NCI-H2227 treated with DMSO at 0.1 percent for 48 hours (cell line): Measurements from ENCODE around the gene ADGRG1.

Source experiments
- DNase-seq: peaks from one replicate; lab custom pipeline; 2025; lab: John Stamatoyannopoulos, UW

The ADGRG1 gene

DNA sequence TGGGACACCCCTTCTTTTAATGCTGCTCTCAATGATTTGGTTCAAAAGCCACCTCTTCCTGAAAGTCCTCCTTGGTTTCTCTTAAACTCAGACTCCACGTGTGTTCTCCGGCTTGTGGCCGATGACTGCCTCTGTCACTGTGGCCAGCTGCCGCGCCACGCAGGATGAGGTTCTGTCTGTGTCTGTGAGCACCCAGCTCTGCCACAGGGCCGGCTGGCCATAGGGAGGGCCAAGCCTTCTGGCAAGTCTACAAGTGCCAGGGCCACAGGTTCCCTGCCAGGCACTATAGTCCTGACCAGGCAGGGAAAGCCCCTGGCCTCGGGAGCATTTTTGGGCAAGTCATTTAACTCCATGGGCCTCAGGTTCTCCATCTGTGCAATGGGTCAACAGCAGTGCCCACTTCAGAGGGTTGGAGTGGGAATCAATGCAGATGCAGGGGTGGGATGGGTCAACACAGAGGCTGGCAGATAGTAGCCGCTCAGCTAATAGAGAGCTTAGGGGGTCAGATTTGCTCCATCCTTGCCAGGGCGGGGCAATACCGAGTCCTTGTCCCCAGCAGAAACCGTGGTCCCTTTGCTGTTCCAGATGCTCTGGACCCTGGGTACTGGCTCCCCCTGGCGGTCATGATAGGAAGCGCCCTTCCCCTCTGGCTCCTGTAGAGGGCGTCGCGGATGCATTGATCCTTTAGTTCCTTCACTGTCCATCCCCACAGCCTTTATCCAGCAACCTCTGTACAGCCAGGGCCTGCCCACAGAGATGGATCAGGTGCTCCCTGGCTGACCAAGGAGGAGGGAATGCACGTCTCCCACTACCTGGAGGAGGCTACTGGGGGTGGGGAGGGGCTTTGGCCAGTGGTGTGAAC lies 20.4 kb downstream of the ADGRG1 start:
- peak; percentile 33 for DNase-seq

DNA sequence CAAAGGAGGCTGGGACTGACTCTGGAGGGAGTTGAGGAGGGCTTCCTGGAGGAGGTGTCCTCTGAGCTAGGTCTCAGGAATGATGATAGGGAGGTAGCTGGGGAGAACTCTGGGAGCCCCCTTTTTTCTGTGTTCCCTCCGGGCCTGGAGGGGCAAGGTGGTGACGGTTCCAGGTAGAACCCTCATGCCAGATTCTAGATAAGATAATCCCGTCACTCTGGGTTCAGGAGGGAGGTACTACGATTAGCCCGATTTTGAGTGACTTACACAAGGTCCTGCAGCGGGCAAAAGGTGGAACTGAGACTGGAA lies 21.0 kb downstream of the ADGRG1 start:
- no peak for DNase-seq

DNA sequence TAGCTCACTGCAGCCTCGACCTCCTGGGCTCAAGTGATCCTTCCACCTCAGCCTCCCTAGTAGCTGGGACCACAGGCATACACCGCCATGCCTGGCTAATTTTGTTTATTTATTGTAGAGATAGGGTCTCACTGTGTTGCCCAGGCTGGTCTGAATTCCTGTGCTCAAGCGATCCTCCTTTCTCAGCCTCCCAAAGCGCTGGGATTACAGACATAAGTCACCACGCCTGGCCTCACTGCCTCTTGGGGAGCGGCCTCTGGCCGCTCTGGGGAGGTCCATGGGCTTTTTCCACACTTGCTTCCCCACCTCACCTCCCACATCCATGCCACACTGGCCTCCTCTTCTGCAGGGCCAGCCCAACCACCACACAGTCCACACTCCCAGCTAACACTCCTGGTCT lies 21.4 kb downstream of the ADGRG1 start:
- no peak for DNase-seq

DNA sequence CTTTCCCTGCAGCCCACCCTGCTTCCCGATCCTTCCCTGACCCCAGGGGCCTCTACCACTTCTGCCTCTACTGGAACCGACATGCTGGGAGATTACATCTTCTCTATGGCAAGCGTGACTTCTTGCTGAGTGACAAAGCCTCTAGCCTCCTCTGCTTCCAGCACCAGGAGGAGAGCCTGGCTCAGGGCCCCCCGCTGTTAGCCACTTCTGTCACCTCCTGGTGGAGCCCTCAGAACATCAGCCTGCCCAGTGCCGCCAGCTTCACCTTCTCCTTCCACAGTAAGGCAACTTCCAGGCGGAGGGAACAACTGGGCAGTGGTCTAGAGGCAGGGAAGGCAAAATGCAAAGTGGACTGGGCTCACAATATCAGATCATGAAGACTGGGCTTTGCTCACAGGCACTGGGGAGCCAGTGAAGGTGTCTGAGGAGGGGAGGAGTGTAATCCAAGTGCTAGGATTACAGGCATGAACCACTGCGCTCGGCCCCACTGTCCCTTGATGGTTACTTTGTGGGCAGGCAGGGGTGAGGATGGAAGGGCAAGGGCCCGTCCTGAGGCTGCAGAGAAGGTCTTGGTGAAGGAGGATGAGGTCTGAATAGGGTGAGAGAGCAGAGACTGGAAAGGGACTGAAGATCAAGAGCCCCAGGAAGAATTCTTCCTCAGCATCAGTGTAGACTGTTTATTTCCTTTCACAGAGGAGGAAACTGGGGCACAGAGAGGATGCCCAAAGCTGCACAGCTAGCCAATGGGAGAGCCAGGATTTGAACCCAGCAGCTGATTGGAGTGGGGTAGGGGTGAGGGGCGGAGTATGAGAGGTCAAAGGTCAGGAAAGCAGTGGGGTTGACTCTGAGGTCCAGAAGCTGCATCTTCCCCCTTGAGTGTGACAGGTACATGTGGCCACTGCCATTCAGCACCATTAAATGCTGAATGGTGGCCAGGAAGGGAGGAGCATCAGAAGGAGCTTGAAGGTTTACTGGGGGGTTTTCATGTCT lies 23.2 kb downstream of the ADGRG1 start:
- no peak for DNase-seq

DNA sequence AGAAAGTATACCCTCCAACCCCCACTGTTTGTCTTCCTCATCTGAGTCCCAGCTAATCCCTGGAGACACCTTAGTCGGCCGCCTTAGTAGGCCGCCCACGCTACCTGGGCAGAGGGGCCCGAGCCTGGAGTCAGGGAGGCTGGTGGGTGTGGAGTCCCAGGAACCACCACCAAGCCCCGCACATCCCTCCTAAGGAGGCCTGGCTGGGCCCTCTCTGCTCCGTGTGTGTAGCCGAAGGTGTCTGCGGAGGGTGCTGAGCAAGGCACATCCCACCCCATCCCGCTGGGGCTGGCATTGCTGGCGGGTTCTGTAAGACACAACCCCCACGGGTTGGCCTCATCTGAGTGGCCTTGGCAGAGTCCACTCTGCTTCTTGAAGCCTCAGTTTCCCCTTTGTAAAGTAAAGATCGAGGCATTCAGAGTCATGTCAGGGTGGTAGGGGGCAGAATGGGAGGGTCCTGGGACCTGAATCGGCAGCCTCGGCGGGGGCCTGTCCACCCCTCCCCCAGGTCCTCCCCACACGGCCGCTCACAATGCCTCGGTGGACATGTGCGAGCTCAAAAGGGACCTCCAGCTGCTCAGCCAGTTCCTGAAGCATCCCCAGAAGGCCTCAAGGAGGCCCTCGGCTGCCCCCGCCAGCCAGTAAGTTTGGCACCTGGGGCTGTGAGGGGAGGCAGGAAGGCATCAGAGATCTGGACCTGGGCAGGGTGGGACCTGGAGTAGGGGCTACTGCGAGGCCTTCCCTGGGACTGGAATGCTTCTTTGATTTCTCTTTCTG lies 24.5 kb downstream of the ADGRG1 start:
- DNase-seq, result no peak

DNA sequence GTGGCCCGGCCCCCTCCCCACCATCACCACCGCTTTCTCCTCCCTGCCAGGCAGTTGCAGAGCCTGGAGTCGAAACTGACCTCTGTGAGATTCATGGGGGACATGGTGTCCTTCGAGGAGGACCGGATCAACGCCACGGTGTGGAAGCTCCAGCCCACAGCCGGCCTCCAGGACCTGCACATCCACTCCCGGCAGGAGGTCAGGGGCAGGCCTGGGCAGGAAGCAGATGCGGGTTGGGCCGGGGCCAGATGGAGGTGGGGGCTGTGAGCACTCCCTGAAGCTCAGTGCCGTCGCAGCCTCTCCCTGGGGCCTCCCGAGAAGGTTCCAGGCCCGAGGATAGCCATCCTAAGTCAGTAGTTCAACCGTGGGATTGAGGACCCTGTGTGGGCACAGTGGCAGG lies 25.5 kb downstream of the ADGRG1 start:
- no peak for DNase-seq

DNA sequence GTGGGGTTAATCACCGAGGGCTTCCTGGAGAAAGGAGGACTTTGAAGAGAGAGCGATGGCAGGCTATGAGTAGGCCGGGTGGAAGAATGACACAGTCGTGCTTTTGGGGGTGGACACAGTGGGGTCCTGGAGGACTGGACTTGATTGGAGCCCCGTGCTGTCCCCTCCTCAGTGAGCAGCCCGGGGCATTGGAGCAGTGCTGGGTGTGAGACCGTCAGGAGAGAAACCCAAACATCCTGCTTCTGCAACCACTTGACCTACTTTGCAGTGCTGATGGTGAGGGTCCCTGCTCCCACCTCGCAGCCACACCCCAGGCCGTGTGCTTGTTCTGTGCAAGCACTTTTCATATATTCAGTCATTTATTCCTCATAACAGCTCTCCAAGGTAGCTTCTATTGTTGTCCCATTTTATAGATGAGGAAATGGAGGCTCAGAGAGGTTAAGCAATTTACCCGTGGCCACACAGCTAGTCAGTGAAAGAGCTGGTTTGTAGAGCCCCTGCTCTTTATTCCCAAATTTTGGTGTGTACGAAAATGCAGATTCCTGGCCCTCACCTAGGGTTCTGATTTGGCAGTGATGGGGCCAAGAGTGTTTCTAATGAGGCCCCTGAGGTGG lies 28.0 kb downstream of the ADGRG1 start:
- DNase-seq, result no peak

DNA sequence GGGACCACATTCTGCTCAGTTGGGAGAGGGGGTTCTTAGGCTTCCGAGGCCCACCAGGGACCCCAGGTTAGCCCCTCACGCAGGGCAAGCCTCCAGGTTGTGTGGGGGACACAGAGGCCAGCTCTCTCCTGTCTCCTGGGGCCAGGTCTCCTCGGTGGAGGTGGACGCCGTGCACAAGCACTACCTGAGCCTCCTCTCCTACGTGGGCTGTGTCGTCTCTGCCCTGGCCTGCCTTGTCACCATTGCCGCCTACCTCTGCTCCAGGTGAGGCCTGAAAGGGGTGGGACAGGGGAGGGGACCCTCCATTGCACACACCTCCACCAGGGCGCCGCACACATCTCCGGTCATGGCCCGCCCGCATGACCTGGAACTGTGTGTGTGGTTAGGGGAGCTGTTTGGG lies 28.8 kb downstream of the ADGRG1 start:
- DNase-seq, result no peak

DNA sequence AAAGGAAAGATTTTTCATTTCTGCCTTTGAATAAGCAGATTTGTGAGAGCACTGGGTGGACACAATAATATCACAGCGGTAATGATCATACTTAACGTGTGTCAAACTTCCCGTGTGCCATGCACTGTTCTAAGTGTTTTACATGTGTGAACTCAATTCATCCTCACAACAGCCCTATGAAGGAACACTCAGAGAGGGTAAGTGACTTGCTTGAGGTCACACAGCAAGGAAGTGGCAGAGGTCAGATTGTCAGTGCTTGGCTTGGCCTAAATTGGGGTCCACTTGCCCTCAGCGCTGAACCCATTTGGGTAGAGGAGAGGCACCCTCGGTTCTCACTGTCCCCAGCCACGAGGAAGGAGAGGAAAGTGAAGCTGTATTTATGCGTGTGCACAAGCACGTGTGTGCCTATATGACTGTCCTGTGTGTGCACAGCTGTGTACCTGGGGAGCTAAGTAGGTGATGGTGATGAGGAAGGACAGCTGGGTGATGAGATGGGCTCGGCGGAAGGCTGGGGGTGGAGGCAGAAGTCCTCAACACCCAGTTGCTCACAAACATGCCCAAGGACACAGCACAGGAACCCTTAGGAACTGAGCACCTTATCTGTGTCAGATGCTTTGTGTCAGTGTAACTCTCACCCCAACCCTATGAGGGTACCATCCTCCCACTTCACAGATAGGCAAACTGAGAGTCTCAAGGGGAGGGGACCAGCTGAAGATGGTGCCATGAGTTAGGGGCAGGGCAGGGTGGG lies 29.9 kb downstream of the ADGRG1 start:
- no peak for DNase-seq

DNA sequence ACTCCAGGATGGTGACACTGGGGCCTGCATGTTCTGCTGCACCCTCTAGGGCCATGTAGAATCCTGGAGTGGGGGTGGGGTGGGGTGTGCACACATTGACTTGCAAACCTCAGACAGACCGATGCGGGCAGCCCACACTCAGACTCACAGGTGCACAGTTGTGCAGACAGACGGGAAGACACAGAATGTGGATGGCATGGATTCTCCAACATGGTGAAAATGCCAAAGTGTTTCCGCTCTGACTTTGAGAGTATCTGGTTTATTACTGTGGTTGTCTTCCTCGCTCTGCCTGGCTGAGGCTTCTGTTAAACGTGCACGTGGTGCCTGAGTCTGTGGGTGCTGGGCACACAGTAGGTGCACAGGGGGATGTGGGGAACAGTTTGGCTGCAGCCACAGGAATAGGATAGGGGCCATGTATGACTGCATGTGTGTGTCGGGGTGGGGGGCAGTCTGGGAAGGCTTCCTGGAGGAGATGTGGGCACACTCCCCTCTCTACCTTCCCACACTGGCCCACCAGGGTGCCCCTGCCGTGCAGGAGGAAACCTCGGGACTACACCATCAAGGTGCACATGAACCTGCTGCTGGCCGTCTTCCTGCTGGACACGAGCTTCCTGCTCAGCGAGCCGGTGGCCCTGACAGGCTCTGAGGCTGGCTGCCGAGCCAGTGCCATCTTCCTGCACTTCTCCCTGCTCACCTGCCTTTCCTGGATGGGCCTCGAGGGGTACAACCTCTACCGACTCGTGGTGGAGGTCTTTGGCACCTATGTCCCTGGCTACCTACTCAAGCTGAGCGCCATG lies 30.6 kb downstream of the ADGRG1 start:
- DNase-seq, result no peak

DNA sequence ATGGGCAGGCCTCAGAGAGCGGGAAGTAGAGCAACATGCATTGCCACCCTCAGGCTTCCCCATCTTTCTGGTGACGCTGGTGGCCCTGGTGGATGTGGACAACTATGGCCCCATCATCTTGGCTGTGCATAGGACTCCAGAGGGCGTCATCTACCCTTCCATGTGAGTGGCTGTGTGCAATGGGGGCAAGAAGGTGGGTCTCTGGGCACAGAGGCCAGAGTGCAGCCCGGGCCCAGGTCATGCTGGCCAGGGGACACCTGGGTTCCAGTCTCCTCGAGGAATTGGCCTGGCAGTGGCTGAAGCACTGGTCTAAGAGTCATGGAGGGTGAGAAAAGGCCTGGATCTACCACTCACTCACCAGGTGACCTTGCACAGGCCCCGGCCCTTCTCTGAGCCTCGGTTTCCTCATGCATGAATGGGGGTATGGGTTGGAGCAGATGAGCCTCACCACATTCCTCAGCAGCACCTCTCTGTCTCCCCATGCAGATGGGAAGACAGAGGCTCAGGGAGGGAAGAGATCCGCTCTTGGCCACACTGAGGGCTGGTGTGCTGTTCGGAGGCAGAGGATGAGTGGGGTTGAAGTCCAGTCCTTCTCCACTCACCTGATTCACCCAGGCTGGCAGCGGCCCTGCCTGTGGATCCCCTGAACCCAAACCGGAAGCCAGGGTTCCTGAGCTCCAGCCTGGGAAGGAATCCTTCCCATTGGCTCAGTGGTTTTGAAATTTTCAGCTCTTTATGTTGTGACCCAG lies 32.5 kb downstream of the ADGRG1 start:
- DNase-seq, result no peak

DNA sequence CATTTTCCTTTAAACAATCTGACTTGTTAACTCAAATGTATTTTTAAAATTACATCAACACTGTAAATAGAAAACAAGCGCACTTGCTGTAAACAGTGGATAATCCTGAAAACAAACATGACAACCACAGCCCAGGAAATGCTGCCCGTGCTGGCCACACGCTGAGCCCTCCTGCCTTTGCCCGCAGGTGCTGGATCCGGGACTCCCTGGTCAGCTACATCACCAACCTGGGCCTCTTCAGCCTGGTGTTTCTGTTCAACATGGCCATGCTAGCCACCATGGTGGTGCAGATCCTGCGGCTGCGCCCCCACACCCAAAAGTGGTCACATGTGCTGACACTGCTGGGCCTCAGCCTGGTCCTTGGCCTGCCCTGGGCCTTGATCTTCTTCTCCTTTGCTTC lies 33.1 kb downstream of the ADGRG1 start:
- no peak for DNase-seq

DNA sequence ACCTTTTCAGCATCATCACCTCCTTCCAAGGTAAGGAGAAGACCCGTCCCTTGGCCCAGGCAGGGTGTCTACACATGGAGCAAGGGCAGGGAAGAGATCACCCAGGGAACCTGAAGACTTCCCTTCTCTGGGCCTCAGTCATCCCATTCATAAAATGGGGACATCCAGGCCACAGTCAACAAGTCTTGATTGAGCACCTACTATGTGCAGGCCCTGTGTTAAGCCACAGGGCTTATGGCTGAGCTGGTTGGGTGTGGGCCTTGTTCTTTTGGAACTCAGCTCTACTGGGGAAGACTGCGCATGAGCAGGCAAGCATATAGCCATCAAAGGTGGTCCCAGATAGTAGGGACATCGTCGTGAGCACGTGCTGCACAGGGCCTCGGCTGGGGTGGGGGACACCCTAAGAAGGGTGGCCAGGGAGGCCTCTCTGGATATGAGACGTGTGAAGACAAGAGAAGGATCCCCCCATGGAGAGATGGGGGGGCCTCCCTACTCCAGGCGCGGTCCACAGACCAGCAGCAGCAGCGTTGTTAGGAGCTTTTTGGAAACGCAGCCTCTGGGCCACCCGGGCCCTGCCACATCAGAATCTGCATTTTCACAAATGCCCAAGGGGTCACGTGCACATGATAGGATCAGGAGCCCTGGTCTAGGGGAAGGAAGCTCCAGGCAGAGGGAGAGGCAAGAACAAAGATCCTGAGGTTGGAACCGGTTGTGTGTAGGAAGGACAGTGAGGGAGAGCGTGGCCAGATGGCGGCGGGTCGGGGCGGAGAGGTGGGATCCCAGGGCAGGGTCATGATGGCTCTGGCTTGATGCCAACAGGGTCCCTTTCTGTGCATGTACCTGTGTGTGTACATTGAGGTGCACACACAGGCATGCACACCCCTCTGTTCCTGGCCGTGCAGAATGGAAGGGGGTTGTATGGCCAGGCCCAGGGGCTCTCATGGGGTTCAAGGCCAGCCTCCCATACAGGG lies 33.8 kb downstream of the ADGRG1 start:
- no peak for DNase-seq

DNA sequence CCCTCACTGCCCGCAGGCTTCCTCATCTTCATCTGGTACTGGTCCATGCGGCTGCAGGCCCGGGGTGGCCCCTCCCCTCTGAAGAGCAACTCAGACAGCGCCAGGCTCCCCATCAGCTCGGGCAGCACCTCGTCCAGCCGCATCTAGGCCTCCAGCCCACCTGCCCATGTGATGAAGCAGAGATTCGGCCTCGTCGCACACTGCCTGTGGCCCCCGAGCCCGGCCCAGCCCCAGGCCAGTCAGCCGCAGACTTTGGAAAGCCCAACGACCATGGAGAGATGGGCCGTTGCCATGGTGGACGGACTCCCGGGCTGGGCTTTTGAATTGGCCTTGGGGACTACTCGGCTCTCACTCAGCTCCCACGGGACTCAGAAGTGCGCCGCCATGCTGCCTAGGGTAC lies 35.0 kb downstream of the ADGRG1 start:
- DNase-seq, result no peak

DNA sequence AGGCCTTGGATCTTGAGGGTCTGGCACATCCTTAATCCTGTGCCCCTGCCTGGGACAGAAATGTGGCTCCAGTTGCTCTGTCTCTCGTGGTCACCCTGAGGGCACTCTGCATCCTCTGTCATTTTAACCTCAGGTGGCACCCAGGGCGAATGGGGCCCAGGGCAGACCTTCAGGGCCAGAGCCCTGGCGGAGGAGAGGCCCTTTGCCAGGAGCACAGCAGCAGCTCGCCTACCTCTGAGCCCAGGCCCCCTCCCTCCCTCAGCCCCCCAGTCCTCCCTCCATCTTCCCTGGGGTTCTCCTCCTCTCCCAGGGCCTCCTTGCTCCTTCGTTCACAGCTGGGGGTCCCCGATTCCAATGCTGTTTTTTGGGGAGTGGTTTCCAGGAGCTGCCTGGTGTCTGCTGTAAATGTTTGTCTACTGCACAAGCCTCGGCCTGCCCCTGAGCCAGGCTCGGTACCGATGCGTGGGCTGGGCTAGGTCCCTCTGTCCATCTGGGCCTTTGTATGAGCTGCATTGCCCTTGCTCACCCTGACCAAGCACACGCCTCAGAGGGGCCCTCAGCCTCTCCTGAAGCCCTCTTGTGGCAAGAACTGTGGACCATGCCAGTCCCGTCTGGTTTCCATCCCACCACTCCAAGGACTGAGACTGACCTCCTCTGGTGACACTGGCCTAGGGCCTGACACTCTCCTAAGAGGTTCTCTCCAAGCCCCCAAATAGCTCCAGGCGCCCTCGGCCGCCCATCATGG lies 35.7 kb downstream of the ADGRG1 start:
- DNase-seq, result no peak

DNA sequence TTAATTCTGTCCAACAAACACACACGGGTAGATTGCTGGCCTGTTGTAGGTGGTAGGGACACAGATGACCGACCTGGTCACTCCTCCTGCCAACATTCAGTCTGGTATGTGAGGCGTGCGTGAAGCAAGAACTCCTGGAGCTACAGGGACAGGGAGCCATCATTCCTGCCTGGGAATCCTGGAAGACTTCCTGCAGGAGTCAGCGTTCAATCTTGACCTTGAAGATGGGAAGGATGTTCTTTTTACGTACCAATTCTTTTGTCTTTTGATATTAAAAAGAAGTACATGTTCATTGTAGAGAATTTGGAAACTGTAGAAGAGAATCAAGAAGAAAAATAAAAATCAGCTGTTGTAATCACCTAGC lies 36.2 kb downstream of the ADGRG1 start:
- no peak for DNase-seq

DNA sequence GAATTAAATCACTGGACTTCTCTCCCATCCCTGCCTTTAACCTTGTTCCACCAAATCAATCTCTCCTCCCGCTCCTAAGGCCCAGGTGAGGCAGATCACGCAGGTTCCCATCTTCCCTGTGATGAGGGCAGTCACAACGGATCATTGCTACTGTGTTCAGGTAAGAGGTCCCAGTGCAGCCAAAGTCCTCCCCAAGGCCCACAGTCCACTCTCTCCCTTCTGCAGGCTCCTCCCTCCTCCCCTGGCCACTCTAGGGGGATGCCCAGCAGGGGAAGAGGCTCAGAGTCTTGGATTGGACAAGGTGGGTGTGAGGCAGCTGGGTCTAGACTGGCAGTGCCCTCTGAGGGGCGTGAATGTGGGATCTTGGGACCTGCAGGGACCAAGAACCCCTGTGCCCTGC lies 37.1 kb downstream of the ADGRG1 start:
- no peak for DNase-seq
